Gastrocnemius medialis (tissue), 4 donors: ENCODE data around the gene WWOX.

ENCODE experiments used
- CTCF ChIP-seq, 5 experiments: fragments of 450-650 bp in 3 of 5; fragments of 200-600 bp in 2 of 5; sonication (generic) in 2 of 5; IDR thresholded peaks in 4 of 5; conservative IDR thresholded peaks in 1 of 5; 1 replicate in 4 of 5; 2 replicates in 1 of 5; pipeline ENCODE4 v1.5.1; 2016 to 2019; ENCODE audit warnings: antibody characterized with exemption in 5 of 5, mild to moderate bottlenecking in 3 of 5, moderate library complexity in 3 of 5
- POLR2A ChIP-seq, 2 donors: fragments of 450-650 bp; IDR thresholded peaks; one replicate each; pipeline ENCODE4 v1.6.1; 2017; ENCODE audit warnings: antibody characterized with exemption in 2 of 2, mild to moderate bottlenecking in 2 of 2, moderate library complexity in 2 of 2

GRCh38 chr16:79167893-79168292, 1068.4 kb downstream of the WWOX start:
- TF ChIP-seq POLR2A (IDR thresholded peaks at IDR 0.05) = no peak
- TF ChIP-seq CTCF (IDR thresholded peaks at IDR 0.05 in 4 of 5, conservative IDR thresholded peaks at IDR 0.05 in 1 of 5) = no peak
